GM19023 (cell line): ENCODE data around the gene YY1AP1.
"Not testable (repeated sequence)": the region's sequence is repeated elsewhere in the genome, so short reads cannot be mapped to it uniquely, and the experiment has no call there.

Source experiments
- ATAC-seq: cut with Tn5 transposase; IDR thresholded peaks from one replicate; pipeline ENCODE4 v1.9.1; 2021; ENCODE audit warnings: mild to moderate bottlenecking, moderate library complexity; ENCODE audit not compliant: unreplicated experiment

Gene YY1AP1

DNA sequence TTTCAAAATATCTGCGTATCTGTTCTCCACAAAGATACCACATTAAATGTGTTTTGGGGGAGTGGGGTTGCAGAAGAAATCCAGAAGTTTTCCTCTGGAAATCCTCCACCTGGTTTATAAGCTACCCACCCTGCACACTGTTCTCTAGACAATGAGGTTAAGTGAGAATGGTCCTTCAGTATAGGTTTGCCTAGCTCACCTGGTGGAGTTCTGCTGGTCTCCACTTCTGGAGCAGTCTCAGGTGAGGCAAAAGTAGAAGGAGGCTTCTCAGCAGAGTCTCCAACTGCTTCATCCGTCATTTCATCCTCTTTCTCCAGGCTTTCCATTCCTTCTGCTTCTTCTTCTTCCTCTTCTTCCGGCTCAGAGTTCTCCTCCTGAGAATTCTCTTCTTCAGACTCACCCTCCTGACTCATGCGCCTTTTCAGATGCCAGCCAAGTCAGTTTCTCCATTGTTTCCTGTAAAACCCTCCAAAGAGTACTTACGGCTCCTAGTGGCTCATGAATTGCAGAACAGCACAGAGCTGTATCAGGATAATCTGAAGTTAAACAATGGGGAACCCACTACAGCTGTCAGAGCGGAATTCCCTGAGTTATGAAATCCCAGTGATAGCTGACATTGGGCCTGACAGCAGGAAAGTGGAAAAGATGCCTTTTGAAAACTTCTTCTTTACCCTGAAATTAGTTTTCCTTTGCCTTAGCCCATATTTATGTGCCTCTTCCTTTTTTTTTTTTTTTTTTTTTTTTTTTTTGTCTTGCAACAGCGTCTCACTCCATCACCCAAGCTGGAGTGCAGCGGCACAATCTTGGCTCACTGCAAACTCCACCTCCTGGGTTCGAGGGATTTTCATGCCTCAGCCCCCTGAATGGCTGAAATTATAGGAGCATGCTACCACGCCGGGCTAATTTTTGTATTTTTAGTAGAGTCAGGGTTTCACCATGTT is 40.1 kb downstream of the YY1AP1 start:
- ATAC-seq: no peak

GRCh38 chr1:155646307-155646706 is 42.3 kb downstream of the YY1AP1 start:
- ATAC-seq: no peak

DNA sequence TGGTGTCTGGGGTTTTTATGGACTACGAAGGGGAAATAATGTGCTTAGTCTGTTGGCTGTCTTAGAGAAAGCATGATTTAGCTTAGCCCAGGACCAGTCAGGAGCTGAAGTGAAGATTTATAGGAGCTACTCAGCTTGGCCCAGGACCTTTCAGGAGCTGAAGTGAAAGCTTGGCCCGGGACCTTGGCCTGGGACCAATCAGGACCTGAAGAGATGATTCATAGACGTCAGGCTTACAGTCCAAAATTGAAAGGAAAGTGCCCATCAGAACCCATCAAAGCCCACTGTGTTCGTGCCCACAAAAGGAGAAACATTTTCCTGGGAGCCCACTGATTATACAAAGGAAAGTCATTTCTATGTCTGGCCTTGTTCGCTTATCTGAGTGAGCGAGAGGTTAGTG is 42.9 kb downstream of the YY1AP1 start:
- ATAC-seq: no peak

GRCh38 chr1:155645034-155645598 is 43.5 kb downstream of the YY1AP1 start:
- ATAC-seq: no peak

GRCh38 chr1:155643230-155643629 is 45.3 kb downstream of the YY1AP1 start:
- ATAC-seq: no peak

GRCh38 chr1:155642559-155643180 is 45.9 kb downstream of the YY1AP1 start:
- ATAC-seq: not testable (repeated sequence)

DNA sequence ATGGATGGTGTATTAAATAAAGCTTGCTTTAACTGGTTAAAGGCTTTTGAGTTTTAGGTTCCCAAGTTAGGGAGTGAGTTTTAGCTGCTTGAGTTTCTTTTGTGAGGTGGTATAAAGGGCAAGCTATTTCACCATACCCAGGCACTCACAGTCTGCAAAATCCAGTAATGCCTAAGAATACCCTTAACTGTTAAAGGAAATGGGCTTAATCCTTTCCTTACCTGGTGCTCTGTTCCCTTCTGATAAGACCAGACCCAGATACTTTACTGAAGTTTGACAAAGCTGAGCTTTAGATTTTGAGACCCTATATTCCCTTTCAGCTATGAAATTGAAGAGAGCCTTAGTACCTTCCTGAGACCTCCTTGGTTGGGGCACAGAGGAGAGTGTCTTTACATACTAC is 48.2 kb downstream of the YY1AP1 start:
- no peak for ATAC-seq

GRCh38 chr1:155636397-155637153 is 52.0 kb downstream of the YY1AP1 start:
- no peak for ATAC-seq

GRCh38 chr1:155626428-155626827 is 62.1 kb downstream of the YY1AP1 start:
- ATAC-seq: not testable (repeated sequence)

DNA sequence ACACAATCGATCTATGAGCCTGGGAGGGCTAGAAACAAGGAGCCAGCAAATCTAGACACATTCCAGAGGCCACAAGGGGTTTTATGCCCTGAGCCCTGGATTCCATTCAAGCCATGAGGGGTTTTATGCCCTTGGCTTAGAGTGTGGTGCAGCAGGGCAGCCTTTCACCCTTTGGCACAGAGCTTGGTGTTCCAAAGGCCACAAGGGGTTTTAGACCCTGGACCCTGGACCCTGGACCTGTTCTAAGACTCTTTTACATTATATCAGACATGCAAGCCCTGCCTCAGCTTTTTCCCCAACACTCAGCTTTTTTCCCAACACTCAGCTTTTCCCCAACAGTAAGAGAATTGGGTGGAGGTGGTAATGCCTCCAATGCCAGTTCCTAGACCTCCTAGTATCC is 65.2 kb downstream of the YY1AP1 start:
- ATAC-seq: no peak

DNA sequence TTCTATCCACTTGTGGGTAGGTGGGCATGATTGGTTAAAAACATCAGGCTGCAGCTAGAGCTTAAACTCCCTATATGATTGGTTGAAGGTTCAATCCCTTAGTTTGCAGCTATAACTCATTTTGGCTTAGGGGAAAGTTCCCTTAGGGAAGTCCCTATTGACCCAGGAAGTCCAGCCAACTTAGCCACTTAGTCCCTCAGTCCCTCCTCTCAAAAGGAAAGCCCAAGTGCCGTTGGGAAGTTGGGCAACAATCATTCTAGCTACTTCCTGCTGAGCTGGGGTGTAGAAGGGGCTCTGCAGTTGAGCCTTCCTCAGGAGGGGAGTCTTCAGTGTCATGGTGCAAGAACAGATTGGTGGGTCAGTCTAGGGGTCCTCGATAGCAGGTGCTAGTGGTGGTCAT is 66.4 kb downstream of the YY1AP1 start:
- no peak for ATAC-seq

GRCh38 chr1:155613226-155613625 is 75.3 kb downstream of the YY1AP1 start:
- ATAC-seq: not testable (repeated sequence)

- ATAC-seq: peak; percentile 26
Observed at GRCh38 chr1:155610257-155610647, 78.3 kb downstream of the YY1AP1 start.

- ATAC-seq: peak; percentile 96
Observed at GRCh38 chr1:155609515-155610256, 78.9 kb downstream of the YY1AP1 start, which contains the start of gene MSTO1. Gene MSTO1 (plus strand): TSS chr1:155610218. CDS start chr1:155610249, 31 bp downstream.
